WTC11 (cell line): ENCODE data around the gene LY6G6F.

ENCODE experiments used
- CTCF ChIP-seq: fragments of 200-600 bp; IDR thresholded peaks from 2 replicates; pipeline ENCODE4 v1.8.0; 2022; ENCODE audit warnings: antibody characterized with exemption
- RELA ChIP-seq: sonication (generic); formaldehyde crosslinking; IDR thresholded peaks from 2 replicates; pipeline ENCODE4 v1.8.1; 2022; ENCODE audit warnings: missing genetic modification reagents, mild to moderate bottlenecking, borderline replicate concordance
- TF ChIP-seq, protein P1 (sequence below): sonication (generic); formaldehyde crosslinking; IDR thresholded peaks from 2 replicates; pipeline ENCODE4 v1.8.1; 2022; ENCODE audit warnings: low read depth, mild to moderate bottlenecking, moderate library complexity, missing genetic modification reagents, borderline replicate concordance

GRCh38 chr6:31666337-31666965, 40.2 kb upstream of the LY6G6F start:
- TF ChIP-seq CTCF (no peak), RELA (CRISPR knock-in tag) (no peak)
- TF ChIP-seq, protein P1, sequence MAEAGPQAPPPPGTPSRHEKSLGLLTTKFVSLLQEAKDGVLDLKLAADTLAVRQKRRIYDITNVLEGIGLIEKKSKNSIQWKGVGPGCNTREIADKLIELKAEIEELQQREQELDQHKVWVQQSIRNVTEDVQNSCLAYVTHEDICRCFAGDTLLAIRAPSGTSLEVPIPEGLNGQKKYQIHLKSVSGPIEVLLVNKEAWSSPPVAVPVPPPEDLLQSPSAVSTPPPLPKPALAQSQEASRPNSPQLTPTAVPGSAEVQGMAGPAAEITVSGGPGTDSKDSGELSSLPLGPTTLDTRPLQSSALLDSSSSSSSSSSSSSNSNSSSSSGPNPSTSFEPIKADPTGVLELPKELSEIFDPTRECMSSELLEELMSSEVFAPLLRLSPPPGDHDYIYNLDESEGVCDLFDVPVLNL (CRISPR knock-in tag) = no peak
